B cell (primary cell): ENCODE data around the gene CACNA1D.
"Not testable (repeated sequence)": the region's sequence is repeated elsewhere in the genome, so short reads cannot be mapped to it uniquely, and the experiment has no call there.

Experiments
- CTCF ChIP-seq: fragments of 200-600 bp; IDR thresholded peaks from one replicate; pipeline ENCODE4 v1.8.0; 2022; ENCODE audit warnings: antibody characterized with exemption, mild to moderate bottlenecking
- EZH2 ChIP-seq: IDR thresholded peaks from 2 replicates; pipeline ENCODE4 v1.6.1; 2012; ENCODE audit warnings: borderline replicate concordance, low read depth, mild to moderate bottlenecking, moderate library complexity, low read length; ENCODE audit not compliant: insufficient read depth, poor library complexity, severe bottlenecking

GRCh38 chr3:53638806-53639205 lies 144.4 kb downstream of the CACNA1D start:
- not testable (repeated sequence) for TF ChIP-seq CTCF, EZH2
